Ishikawa (cell line): Measurements from ENCODE around the gene FER.

Source experiments
- CEBPB ChIP-seq: IDR thresholded peaks from 2 replicates; pipeline ENCODE4 v1.6.1; 2012
- CREB1 ChIP-seq: IDR thresholded peaks from 2 replicates; pipeline ENCODE4 v1.6.1; 2012; ENCODE audit warnings: low read depth
- EGR1 ChIP-seq: IDR thresholded peaks from 2 replicates; pipeline ENCODE4 v1.6.1; 2012
- EP300 ChIP-seq: IDR thresholded peaks from 2 replicates; pipeline ENCODE4 v1.6.1; 2012; ENCODE audit warnings: borderline replicate concordance
- FOXM1 ChIP-seq: IDR thresholded peaks from 2 replicates; pipeline ENCODE4 v1.6.1; 2012; ENCODE audit warnings: low read depth, borderline replicate concordance
- MAX ChIP-seq: IDR thresholded peaks from 2 replicates; pipeline ENCODE4 v1.6.1; 2012
- NFIC ChIP-seq: IDR thresholded peaks from 2 replicates; pipeline ENCODE4 v1.6.1; 2012
- RAD21 ChIP-seq: IDR thresholded peaks from 2 replicates; pipeline ENCODE4 v1.6.1; 2012; ENCODE audit warnings: low read depth
- TAF1 ChIP-seq: IDR thresholded peaks from 2 replicates; pipeline ENCODE4 v1.6.1; 2012; ENCODE audit warnings: low read depth, mild to moderate bottlenecking
- TCF12 ChIP-seq: IDR thresholded peaks from 2 replicates; pipeline ENCODE4 v1.6.1; 2012; ENCODE audit warnings: low read depth
- TEAD4 ChIP-seq: IDR thresholded peaks from 2 replicates; pipeline ENCODE4 v1.6.1; 2012
- YY1 ChIP-seq: IDR thresholded peaks from 2 replicates; pipeline ENCODE4 v1.6.1; 2012; ENCODE audit warnings: low read depth
- ZBTB7A ChIP-seq: IDR thresholded peaks from 2 replicates; pipeline ENCODE4 v1.6.1; 2012; ENCODE audit warnings: low read depth
- TF ChIP-seq, protein P1 (sequence below): IDR thresholded peaks from 2 replicates; pipeline ENCODE4 v1.6.1; 2012
- TF ChIP-seq, protein P2 (sequence below): IDR thresholded peaks from 2 replicates; pipeline ENCODE4 v1.6.1; 2012; ENCODE audit warnings: low read depth, mild to moderate bottlenecking

Gene FER

GRCh38 chr5:108998216-108998615 is 250.5 kb downstream of the FER start:
- TF ChIP-seq, protein P1, sequence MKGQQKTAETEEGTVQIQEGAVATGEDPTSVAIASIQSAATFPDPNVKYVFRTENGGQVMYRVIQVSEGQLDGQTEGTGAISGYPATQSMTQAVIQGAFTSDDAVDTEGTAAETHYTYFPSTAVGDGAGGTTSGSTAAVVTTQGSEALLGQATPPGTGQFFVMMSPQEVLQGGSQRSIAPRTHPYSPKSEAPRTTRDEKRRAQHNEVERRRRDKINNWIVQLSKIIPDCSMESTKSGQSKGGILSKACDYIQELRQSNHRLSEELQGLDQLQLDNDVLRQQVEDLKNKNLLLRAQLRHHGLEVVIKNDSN, result no peak
- TF ChIP-seq CREB1 (no peak), ZBTB7A (no peak)

GRCh38 chr5:109003928-109004327 is 256.2 kb downstream of the FER start:
- TF ChIP-seq TAF1 (no peak), CREB1 (no peak), YY1 (no peak), RAD21 (no peak), EP300 (no peak)
- TF ChIP-seq, protein P2, sequence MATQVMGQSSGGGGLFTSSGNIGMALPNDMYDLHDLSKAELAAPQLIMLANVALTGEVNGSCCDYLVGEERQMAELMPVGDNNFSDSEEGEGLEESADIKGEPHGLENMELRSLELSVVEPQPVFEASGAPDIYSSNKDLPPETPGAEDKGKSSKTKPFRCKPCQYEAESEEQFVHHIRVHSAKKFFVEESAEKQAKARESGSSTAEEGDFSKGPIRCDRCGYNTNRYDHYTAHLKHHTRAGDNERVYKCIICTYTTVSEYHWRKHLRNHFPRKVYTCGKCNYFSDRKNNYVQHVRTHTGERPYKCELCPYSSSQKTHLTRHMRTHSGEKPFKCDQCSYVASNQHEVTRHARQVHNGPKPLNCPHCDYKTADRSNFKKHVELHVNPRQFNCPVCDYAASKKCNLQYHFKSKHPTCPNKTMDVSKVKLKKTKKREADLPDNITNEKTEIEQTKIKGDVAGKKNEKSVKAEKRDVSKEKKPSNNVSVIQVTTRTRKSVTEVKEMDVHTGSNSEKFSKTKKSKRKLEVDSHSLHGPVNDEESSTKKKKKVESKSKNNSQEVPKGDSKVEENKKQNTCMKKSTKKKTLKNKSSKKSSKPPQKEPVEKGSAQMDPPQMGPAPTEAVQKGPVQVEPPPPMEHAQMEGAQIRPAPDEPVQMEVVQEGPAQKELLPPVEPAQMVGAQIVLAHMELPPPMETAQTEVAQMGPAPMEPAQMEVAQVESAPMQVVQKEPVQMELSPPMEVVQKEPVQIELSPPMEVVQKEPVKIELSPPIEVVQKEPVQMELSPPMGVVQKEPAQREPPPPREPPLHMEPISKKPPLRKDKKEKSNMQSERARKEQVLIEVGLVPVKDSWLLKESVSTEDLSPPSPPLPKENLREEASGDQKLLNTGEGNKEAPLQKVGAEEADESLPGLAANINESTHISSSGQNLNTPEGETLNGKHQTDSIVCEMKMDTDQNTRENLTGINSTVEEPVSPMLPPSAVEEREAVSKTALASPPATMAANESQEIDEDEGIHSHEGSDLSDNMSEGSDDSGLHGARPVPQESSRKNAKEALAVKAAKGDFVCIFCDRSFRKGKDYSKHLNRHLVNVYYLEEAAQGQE, result no peak

GRCh38 chr5:109005297-109006009 is 257.8 kb downstream of the FER start:
- TF ChIP-seq RAD21 (no peak), CREB1 (no peak), TEAD4 (no peak), EGR1 (no peak), CEBPB (no peak), FOXM1 (no peak), NFIC (no peak), ZBTB7A (no peak), MAX (no peak), TAF1 (no peak), YY1 (no peak), EP300 (no peak), TCF12 (no peak)
- TF ChIP-seq, protein P1, result no peak
- TF ChIP-seq, protein P2, result no peak

DNA sequence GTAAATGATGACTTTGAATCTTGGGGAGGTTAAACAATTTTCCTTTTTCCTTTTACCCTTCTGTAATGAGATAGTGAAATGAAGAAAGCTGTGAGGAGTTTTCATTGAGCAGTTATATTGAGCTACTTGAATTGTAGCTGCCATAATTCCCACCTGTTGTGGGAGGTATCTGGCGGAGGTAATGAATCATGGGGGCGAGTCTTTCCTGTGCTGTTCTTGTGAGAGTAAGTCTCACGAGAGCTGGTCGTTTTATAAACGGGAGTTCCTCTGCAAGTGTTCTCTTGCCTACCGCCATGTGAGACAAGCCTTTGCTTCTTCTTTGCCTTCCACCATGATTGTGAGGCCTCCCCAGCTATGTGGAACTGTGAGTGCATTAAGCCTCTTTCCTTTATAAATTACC is 258.4 kb downstream of the FER start:
- TF ChIP-seq TAF1 (no peak), MAX (no peak), CREB1 (no peak), TCF12 (no peak), ZBTB7A (no peak), EGR1 (no peak)
- TF ChIP-seq, protein P1, result no peak

DNA sequence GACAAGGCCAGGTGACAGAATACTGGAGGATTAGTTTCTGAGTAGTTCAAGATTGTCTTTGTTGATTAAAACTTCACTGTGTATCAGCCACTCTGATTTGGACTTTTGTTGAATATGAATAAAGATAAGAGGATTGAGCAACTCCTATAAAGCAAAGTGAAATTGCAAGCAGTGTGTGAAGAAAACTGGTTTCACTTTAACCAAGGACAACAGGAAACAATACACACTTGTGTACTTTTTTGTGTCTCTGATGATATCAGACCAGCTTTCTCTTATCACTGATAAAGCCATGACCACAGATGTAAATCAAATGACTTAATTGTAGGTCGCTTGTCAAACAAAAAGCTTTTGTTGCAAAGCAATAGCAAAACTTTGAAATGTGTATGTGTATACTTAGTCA is 268.6 kb downstream of the FER start:
- no peak for TF ChIP-seq TCF12
- no peak for TF ChIP-seq FOXM1
- no peak for TF ChIP-seq MAX
- TF ChIP-seq EGR1, result no peak
- no peak for TF ChIP-seq EP300
- no peak for TF ChIP-seq TAF1
- no peak for TF ChIP-seq CREB1
- TF ChIP-seq TEAD4, result no peak

- TF ChIP-seq CREB1, result no peak
Observed at GRCh38 chr5:109022056-109022455, 274.4 kb downstream of the FER start.
